Fibroblast of mammary gland (primary cell): ENCODE measurements around the gene PECR.

ENCODE experiments used
- DNase-seq: peaks from one replicate; pipeline ENCODE4 v3.0.0-alpha.2; 2010; ENCODE audit warnings: low read depth
- H3K4me3 ChIP-seq: 2 replicates; pipeline ENCODE4 v1.5.1; 2011; ENCODE audit warnings: low read depth, mild to moderate bottlenecking, low read length, moderate library complexity; ENCODE audit not compliant: control insufficient read depth
- TF ChIP-seq, protein P1 (sequence below): conservative IDR thresholded peaks from 2 replicates; pipeline ENCODE4 v1.5.1; 2011; ENCODE audit warnings: low read depth, low read length, inconsistent platforms; ENCODE audit not compliant: control insufficient read depth, insufficient read depth

Gene PECR

GRCh38 chr2:216064665-216065064, 16.9 kb downstream of the PECR start:
- TF ChIP-seq, protein P1, sequence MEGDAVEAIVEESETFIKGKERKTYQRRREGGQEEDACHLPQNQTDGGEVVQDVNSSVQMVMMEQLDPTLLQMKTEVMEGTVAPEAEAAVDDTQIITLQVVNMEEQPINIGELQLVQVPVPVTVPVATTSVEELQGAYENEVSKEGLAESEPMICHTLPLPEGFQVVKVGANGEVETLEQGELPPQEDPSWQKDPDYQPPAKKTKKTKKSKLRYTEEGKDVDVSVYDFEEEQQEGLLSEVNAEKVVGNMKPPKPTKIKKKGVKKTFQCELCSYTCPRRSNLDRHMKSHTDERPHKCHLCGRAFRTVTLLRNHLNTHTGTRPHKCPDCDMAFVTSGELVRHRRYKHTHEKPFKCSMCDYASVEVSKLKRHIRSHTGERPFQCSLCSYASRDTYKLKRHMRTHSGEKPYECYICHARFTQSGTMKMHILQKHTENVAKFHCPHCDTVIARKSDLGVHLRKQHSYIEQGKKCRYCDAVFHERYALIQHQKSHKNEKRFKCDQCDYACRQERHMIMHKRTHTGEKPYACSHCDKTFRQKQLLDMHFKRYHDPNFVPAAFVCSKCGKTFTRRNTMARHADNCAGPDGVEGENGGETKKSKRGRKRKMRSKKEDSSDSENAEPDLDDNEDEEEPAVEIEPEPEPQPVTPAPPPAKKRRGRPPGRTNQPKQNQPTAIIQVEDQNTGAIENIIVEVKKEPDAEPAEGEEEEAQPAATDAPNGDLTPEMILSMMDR, result no peak
- no peak for DNase-seq
- H3K4me3 ChIP-seq, result no peak overlapping the region

DNA sequence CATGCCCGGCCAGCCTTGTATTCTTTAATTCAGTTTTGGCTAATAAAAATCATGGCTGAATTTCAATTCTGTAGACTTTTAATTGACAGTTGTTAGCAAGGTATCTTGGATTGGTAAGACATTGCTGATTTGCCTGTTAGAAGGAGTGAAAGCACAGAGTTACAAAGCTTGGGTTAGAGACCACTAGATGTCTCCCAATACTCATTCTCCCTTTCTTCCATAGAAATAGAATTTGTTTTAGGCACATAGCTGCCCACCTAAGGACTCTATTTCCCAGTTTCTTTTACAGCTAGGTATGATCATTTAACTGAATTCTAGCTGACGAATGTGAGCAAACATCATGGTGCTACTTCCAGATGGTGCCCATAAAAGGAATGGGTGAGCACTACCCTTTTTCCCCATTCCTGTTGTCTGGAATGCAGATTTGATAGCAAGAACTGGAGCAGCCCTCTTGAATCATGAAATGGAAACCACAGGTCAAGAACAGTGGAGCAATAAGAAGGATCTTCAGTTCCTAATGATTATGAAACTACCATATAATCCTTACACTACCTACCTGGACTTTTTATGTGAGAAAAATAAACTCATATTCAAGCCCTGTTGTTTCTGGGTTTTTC, 17.5 kb downstream of the PECR start:
- peak; percentile 17 for DNase-seq
- H3K4me3 ChIP-seq, result no peak overlapping the region
- TF ChIP-seq, protein P1, result peak; percentile 8

- no peak for DNase-seq
- TF ChIP-seq, protein P1, result peak; percentile 25
- no peak overlapping the region for H3K4me3 ChIP-seq
Measured at GRCh38 chr2:216059233-216059834, 22.3 kb downstream of the PECR start.

DNA sequence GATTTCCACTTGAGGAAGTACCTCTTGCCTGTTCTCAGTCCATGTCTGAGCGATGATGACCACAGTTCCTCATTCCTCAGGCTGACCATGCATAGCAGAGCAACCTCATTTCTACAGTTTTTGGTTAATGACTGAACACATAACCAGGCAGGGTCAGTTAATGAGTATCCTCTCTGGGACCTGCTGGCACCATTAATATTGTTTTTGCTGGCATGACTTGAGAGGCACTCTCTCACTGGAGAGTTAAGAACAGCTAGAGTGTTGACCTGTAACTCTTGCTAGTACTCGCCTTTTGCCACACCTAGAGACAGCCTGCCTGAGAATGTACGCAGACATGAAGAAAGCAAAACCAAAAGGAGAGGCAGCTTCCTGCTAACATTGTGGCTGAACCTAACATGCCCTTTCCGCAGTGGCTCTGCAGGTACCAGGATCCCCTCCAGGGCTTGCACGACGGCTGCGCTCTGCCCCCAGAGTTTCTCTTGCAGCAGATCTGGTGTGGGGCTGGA, 23.9 kb downstream of the PECR start:
- no peak overlapping the region for H3K4me3 ChIP-seq
- TF ChIP-seq, protein P1, result no peak
- DNase-seq, result peak; percentile 55

- DNase-seq, result no peak
- no peak overlapping the region for H3K4me3 ChIP-seq
- TF ChIP-seq, protein P1, result no peak
Measured at GRCh38 chr2:216056739-216057138, 24.9 kb downstream of the PECR start.

GRCh38 chr2:216055680-216056079, 25.9 kb downstream of the PECR start:
- DNase-seq, result no peak
- TF ChIP-seq, protein P1, result no peak

More at GRCh38 chr2:216055680-216056079, 25.9 kb downstream of the PECR start:
- H3K4me3 ChIP-seq, result no peak overlapping the region
